ENCODE measurements around the gene SPA17. TPM values are rescaled to one million over a fixed set of nuclear protein-coding genes. Genes with fewer than 3 reads are reported as not detected.

SPA17 gene
- total RNA-seq, 2 donors from 2014 or later: 4.7 to 5.9 TPM

DNA sequence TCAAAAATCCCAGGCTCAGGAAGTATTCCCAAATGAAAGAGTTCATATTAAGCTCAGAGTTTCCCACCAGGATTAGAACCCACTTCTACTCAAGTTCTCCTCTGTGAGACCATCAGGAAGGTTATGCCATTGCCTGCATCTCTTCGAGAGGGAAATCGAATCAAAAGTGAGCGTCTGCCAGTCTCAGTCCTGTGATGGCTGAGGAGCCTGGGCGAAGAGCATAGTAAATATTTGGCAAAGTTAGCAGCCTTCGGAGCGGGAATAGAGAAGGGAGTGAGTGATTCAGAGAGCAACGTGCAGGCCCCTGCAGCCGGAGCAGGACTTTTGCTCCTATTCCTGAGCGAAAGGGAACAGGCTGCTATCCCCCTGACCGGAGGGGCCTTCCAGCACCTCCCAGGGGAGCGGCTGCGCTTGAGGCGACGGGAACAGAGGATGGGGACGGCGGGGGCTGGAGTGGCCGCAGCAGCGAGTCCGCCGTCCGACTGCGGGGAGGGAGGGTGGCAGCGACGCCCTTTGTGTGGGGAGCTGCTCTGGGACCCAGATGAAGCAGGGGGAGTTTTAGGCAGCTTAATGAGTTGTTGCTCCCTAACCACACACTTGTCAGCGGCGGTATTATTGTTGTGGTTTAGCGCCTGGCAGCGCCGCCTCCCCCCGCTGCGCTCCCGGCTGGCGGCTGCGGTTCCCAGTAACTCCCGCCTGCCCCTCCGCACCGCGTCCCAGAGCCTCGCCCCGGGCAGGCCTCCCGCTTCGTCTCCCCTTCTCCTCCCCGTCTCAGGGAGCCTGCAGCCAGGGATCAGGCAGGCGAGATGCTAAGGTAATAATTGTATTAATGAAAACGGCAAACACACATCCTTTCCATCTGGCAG lies 44.3 kb downstream of the SPA17 start:
- H3K4me1 ChIP-seq: peaks cover 0 to 19% of the 10 kb centered on the region in 2 donors
- H3K9me3 ChIP-seq: no peaks in the 10 kb centered on the region
- H3K4me3 ChIP-seq: peak overlapping the region; percentile 25 to 49
- DNase-seq (ENCODE audit: low spot score): no peak
- TF ChIP-seq CTCF (IDR thresholded peaks at IDR 0.05): no peak
- peaks cover 6 to 7% of the 10 kb centered on the region in 2 donors for H3K27me3 ChIP-seq
- peak overlapping the region; percentile 1 to 44 for H3K27ac ChIP-seq
- H3K36me3 ChIP-seq: no peaks in the 10 kb centered on the region

GRCh38 chr11:124718801-124719200 lies 45.1 kb downstream of the SPA17 start:
- Histone ChIP-seq H3K9me3 (no peaks in the 10 kb centered on the region), H3K4me1 (peaks cover 0 to 19% of the 10 kb centered on the region in 2 donors), H3K36me3 (no peaks in the 10 kb centered on the region), H3K4me3 (no peak overlapping the region), H3K27me3 (peaks cover 6 to 7% of the 10 kb centered on the region in 2 donors), H3K27ac (no peak overlapping the region)
- no peak for DNase-seq (ENCODE audit: low spot score)
- no peak for TF ChIP-seq CTCF (IDR thresholded peaks at IDR 0.05)

- no peak overlapping the region for H3K4me3 ChIP-seq
- H3K4me1 ChIP-seq: peaks cover 0 to 20% of the 10 kb centered on the region in 2 donors
- no peak for DNase-seq (ENCODE audit: low spot score)
- peaks cover 6 to 7% of the 10 kb centered on the region in 2 donors for H3K27me3 ChIP-seq
- H3K27ac ChIP-seq: no peak overlapping the region
- H3K36me3 ChIP-seq: no peaks in the 10 kb centered on the region
- no peak for TF ChIP-seq CTCF (IDR thresholded peaks at IDR 0.05)
- H3K9me3 ChIP-seq: no peaks in the 10 kb centered on the region
Observed at GRCh38 chr11:124719534-124719933, 45.8 kb downstream of the SPA17 start.

DNA sequence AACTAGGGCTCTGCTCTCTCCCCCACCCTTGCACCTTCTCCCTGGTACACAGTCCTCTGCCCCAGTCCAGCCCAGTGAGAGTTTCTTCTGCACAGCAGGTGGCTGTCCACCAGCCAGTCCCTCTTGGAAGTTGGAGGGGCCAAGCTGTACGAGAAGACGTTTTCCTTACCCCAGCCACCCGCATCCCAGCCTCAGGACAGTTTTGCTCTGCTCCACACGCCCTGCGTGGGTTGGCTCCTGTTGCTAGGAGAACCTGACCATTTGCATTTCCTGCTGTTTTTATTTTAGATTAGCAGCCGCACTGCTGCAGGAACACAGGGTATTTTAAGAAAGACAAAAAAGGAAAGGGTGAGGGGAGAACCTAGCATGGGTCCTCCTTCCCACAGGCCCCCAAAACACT lies 48.5 kb downstream of the SPA17 start:
- Histone ChIP-seq H3K27ac (no peak overlapping the region), H3K4me1 (peaks cover 0 to 33% of the 10 kb centered on the region in 2 donors), H3K27me3 (peaks cover 6 to 7% of the 10 kb centered on the region in 2 donors), H3K4me3 (no peak overlapping the region), H3K36me3 (no peaks in the 10 kb centered on the region), H3K9me3 (no peaks in the 10 kb centered on the region)
- TF ChIP-seq CTCF (IDR thresholded peaks at IDR 0.05): no peak
- DNase-seq (ENCODE audit: low spot score): no peak

DNA sequence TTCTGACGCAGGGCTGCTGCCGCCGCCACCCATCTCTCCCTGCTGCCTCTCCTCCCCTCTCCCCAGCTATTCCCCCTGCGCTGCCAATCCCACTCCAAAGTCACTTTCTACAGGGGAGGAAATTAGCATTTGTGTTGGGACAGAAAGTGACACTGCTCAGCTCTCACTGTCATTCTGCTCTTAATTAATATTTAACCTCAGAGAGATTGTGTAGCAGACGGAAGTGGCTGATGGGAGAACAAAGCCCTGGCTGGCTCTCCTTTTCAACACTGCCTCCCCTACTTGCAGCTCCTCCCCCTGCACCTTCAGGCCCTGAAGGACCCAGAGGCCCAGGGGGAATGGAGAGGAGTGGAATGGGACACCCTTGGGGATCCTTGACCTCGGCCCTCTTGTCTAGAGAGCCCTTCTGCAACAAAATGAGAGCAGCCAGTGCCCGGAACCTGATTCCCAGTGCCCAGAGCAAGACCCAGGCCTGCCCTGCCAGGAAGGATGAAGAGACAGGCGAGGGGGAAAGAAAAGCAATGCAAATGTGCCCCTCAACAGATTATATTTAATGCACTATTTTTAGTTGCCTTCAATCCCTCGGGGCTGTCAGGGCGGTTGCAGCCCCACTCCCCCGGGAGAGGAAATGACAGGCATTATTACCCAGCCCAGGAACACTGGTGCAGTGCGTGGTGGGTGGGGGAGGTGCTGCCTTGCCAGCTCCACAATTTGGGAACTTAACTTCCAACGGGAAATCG lies 51.4 kb downstream of the SPA17 start:
- H3K9me3 ChIP-seq: no peaks in the 10 kb centered on the region
- H3K27me3 ChIP-seq: no peaks in the 10 kb centered on the region
- H3K27ac ChIP-seq: peak overlapping the region in 1 of 2 donors; percentile 5
- no peak overlapping the region for H3K4me3 ChIP-seq
- H3K4me1 ChIP-seq: peaks cover 0 to 17% of the 10 kb centered on the region in 2 donors
- TF ChIP-seq CTCF (IDR thresholded peaks at IDR 0.05): no peak
- no peaks in the 10 kb centered on the region for H3K36me3 ChIP-seq
- DNase-seq (ENCODE audit: low spot score): no peak
